K562 (cell line): ENCODE data around the gene ZNF554. TPM values are rescaled to one million over a fixed set of nuclear protein-coding genes. Genes with fewer than 3 reads are reported as not detected.

Experiments used
- ATAC-seq: fragments of 200-7000 bp; cut with Tn5 transposase; 3 replicates; pipeline ENCODE4 v1.9.1; 2020; ENCODE audit warnings: moderate library complexity
- BruUV-seq: library from RNA; stranded (reverse); fragments of 400-500 nt; replicated peaks from 2 replicates; lab custom pipeline; 2021; lab: Mats Ljungman, UMichigan
- CTCF ChIA-PET: fragments of 300-600 bp; formaldehyde crosslinking; extraction: SDS; loops from one replicate; lab custom pipeline; 2021; ENCODE audit warnings: low intra/inter-chr PET ratio; lab: Yijun Ruan, JAX
- POLR2A ChIA-PET: fragments of 300-600, 350-650 bp; sonication (Branson Sonifier 250); formaldehyde crosslinking; extraction: SDS; loops from one replicate; lab custom pipeline; 2021; ENCODE audit warnings: antibody characterized with exemption, inconsistent platforms; lab: Yijun Ruan, JAX
- DNase-seq, 4 experiments: peaks; one replicate each; pipeline versions ENCODE4 v3.0.0 to v3.0.0-alpha.2; 2011 to 2018; ENCODE audit warnings: low spot score in 3 of 4, mixed read lengths in 3 of 4; ENCODE audit errors: extremely low read depth in 1 of 4
- FAIRE-seq: peaks from 2 replicates; lab custom pipeline; 2011; peaks lifted over from hg19 to GRCh38; lab: Jason Lieb, UNC
- H2AFZ ChIP-seq: 2 replicates; pipeline ENCODE4 v1.6.0; 2011; ENCODE audit warnings: low read depth, low read length, control low read depth, inconsistent platforms
- H3K27ac ChIP-seq: fragments of 200-600 bp; 3 replicates; pipeline ENCODE4 v1.8.0; 2011; ENCODE audit warnings: low read depth, mild to moderate bottlenecking, control low read depth, inconsistent platforms, low read length, moderate library complexity, mixed read lengths; ENCODE audit errors: extremely low read depth
- H3K27me3 ChIP-seq, 2 experiments: fragments of 300-600 bp in 1 of 2; 2 replicates in 1 of 2; 3 replicates in 1 of 2; pipeline versions ENCODE4 v1.6.0 to v1.8.0; 2011; ENCODE audit warnings: inconsistent platforms in 2 of 2, low read length in 2 of 2, mild to moderate bottlenecking in 1 of 2, mixed read lengths in 1 of 2, moderate library complexity in 1 of 2; ENCODE audit not compliant: control insufficient read depth in 2 of 2, insufficient read depth in 2 of 2
- H3K36me3 ChIP-seq: fragments of 300-600 bp; 3 replicates; pipeline ENCODE4 v1.8.0; 2011; ENCODE audit warnings: mild to moderate bottlenecking, low read length, inconsistent platforms; ENCODE audit not compliant: control insufficient read depth, insufficient read depth
- H3K4me1 ChIP-seq, 2 experiments: fragments of 200-600 bp in 1 of 2; replicated peaks in 1 of 2; 2 replicates in 1 of 2; 3 replicates in 1 of 2; pipeline versions ENCODE4 v1.5.1 to v1.8.0; 2011; ENCODE audit warnings: inconsistent platforms in 2 of 2, low read length in 2 of 2, mild to moderate bottlenecking in 1 of 2, mixed read lengths in 1 of 2, moderate library complexity in 1 of 2; ENCODE audit not compliant: control insufficient read depth in 2 of 2, insufficient read depth in 2 of 2
- H3K4me2 ChIP-seq: 2 replicates; pipeline ENCODE4 v1.6.1; 2011; ENCODE audit warnings: low read length, control low read depth, inconsistent platforms, mixed read lengths; ENCODE audit not compliant: insufficient read depth
- H3K4me3 ChIP-seq: fragments of 200-600 bp; sonication (generic), shearing (Covaris generic); 2 replicates; pipeline ENCODE4 v1.5.1; 2016; ENCODE audit warnings: control low read depth, inconsistent platforms
- H3K79me2 ChIP-seq: fragments of 200-600 bp; 3 replicates; pipeline ENCODE4 v1.8.0; 2011; ENCODE audit warnings: low read length, inconsistent platforms; ENCODE audit not compliant: control insufficient read depth, insufficient read depth
- H3K9ac ChIP-seq, 2 experiments: 2 replicates each; pipeline versions ENCODE4 v1.6.0 to v1.6.1; 2011; ENCODE audit warnings: low read depth in 2 of 2, low read length in 2 of 2, control low read depth in 1 of 2, inconsistent platforms in 1 of 2, mild to moderate bottlenecking in 1 of 2, mixed read lengths in 1 of 2; ENCODE audit not compliant: insufficient read depth in 1 of 2
- H3K9me1 ChIP-seq: one replicate; pipeline ENCODE4 v1.6.0; 2011; ENCODE audit warnings: inconsistent platforms, mild to moderate bottlenecking, low read length, moderate library complexity; ENCODE audit not compliant: control insufficient read depth, insufficient read depth
- H3K9me3 ChIP-seq: replicated peaks from 2 replicates; pipeline ENCODE4 v1.5.1; 2011; ENCODE audit warnings: low read depth, low read length, inconsistent platforms; ENCODE audit not compliant: control insufficient read depth, insufficient read depth
- H4K20me1 ChIP-seq: replicated peaks from 2 replicates; pipeline ENCODE4 v1.6.1; 2011; ENCODE audit warnings: low read length, inconsistent platforms, mixed read lengths; ENCODE audit not compliant: control insufficient read depth, insufficient read depth
- CBFB ChIP-seq: sonication (generic); formaldehyde crosslinking; IDR thresholded peaks from 2 replicates; pipeline ENCODE4 v1.4.0; 2020; ENCODE audit warnings: mild to moderate bottlenecking, missing genetic modification reagents
- CBX8 ChIP-seq: fragments of 200-600 bp; sonication (generic); IDR thresholded peaks from 2 replicates; pipeline ENCODE4 v1.6.1; 2012; ENCODE audit warnings: borderline replicate concordance, mixed run types, low read depth, mild to moderate bottlenecking, moderate library complexity, mixed read lengths, low read length, control low read depth, inconsistent platforms; ENCODE audit not compliant: poor library complexity, severe bottlenecking; ENCODE audit errors: extremely low read depth
- DMBX1 ChIP-seq: fragments of 250-450 bp; sonication (Bioruptor Pico); IDR thresholded peaks from 2 replicates; pipeline ENCODE4 v1.8.0; 2022; ENCODE audit warnings: inconsistent platforms, mild to moderate bottlenecking, moderate library complexity, borderline replicate concordance
- HNRNPK ChIP-seq: fragments of 200-400 bp; formaldehyde crosslinking; IDR thresholded peaks from one replicate; pipeline ENCODE4 v1.6.1; 2018; ENCODE audit warnings: mild to moderate bottlenecking, low read depth, low read length; ENCODE audit not compliant: poor library complexity, severe bottlenecking
- KDM2B ChIP-seq: fragments of 250-450 bp; sonication (Bioruptor Pico); IDR thresholded peaks from 2 replicates; pipeline ENCODE4 v1.8.0; 2021; ENCODE audit warnings: mild to moderate bottlenecking, moderate library complexity
- PHF8 ChIP-seq: fragments of 200-600 bp; sonication (generic); IDR thresholded peaks from 2 replicates; pipeline ENCODE4 v1.6.1; 2012; ENCODE audit warnings: mixed run types, mild to moderate bottlenecking, inconsistent platforms, low read length, moderate library complexity, borderline replicate concordance
- SIX5 ChIP-seq, 2 experiments: IDR thresholded peaks; 2 replicates each; pipeline ENCODE4 v1.6.1; 2011; ENCODE audit warnings: low read length in 2 of 2, borderline replicate concordance in 1 of 2, low read depth in 1 of 2, mild to moderate bottlenecking in 1 of 2, moderate library complexity in 1 of 2; ENCODE audit not compliant: insufficient read depth in 1 of 2
- ZNF175 ChIP-seq: fragments of 200-800 bp; sonication (Bioruptor generic); IDR thresholded peaks from 2 replicates; pipeline ENCODE4 v1.6.1; 2016; ENCODE audit warnings: low read depth, mild to moderate bottlenecking, missing genetic modification characterization, missing compliant biosample characterization
- ZNF75A ChIP-seq: fragments of 450-650 bp; formaldehyde crosslinking; IDR thresholded peaks from 2 replicates; pipeline ENCODE4 v1.4.0; 2020; ENCODE audit warnings: mild to moderate bottlenecking
- WGBS: fragments of 100-300 bp; shearing (Covaris generic); methylation state at CpG from one replicate; pipeline ENCODE4 v1.1.6; 2016; ENCODE audit warnings: low coverage, mixed read lengths; ENCODE audit not compliant: insufficient coverage; ENCODE audit errors: missing lambda C conversion rate; 5-methylcytosine and 5-hydroxymethylcytosine counted together
- in situ Hi-C: fragments of 300-500 bp; cut with MboI; formaldehyde crosslinking; loops from 4 replicates; pipeline ENCODE4 v1.15.0; 2018; ENCODE audit warnings: inconsistent platforms, mixed read lengths
- intact Hi-C: fragments of 100-400 bp; cut with micrococcal nuclease; formaldehyde crosslinking; loops from 2 replicates; pipeline ENCODE4 v1.14.2; 2022
- polyA plus RNA-seq, 8 experiments: library from polyadenylated mRNA; depleted of rRNA in 4 of 8; stranded (reverse) in 5 of 8; unstranded in 3 of 8; fragments of >200 nt; fragmentation: Nextera tagmentation in 2 of 8; fragmentation: Illumina TruSeq in 1 of 8; extraction: Ambion mirVana in 2 of 8; extraction: Trizol in 1 of 8; gene quantifications; 2 replicates each; pipeline versions ENCODE4 v1.2.1 to v1.2.3, GENCODE V29; 2011 to 2014; ENCODE audit warnings: inconsistent platforms in 1 of 8, missing spikeins in 1 of 8
- total RNA-seq, 7 experiments: library from RNA; depleted of rRNA in 6 of 7; stranded (reverse); fragments of >200 nt in 6 of 7; fragmentation: Illumina TruSeq in 2 of 7; extraction: Trizol in 2 of 7; gene quantifications; 2 replicates each; pipeline versions ENCODE4 v1.2.1 to v1.2.3, GENCODE V29; 2011 to 2021; ENCODE audit warnings: low replicate concordance in 1 of 7
- TF ChIP-seq, protein P1 (sequence below): fragments of 250-450 bp; sonication (Bioruptor Pico); IDR thresholded peaks from 2 replicates; pipeline ENCODE4 v1.4.0; 2020; ENCODE audit warnings: mild to moderate bottlenecking
- TF ChIP-seq, protein P2 (sequence below): sonication (generic); formaldehyde crosslinking; IDR thresholded peaks from 2 replicates; pipeline ENCODE4 v1.8.1; 2023; ENCODE audit warnings: mild to moderate bottlenecking, missing genetic modification reagents
- TF ChIP-seq, protein P3 (sequence below): sonication (generic); IDR thresholded peaks from 2 replicates; pipeline ENCODE4 v1.6.1; 2016

ZNF554 gene
- total and polyA plus RNA-seq, 9 of the 15 experiments (the other 6 are each of a cell fraction or from before 2014, with no cell fraction given) = 0.07 to 1.8 (median 1.1) TPM

DNA sequence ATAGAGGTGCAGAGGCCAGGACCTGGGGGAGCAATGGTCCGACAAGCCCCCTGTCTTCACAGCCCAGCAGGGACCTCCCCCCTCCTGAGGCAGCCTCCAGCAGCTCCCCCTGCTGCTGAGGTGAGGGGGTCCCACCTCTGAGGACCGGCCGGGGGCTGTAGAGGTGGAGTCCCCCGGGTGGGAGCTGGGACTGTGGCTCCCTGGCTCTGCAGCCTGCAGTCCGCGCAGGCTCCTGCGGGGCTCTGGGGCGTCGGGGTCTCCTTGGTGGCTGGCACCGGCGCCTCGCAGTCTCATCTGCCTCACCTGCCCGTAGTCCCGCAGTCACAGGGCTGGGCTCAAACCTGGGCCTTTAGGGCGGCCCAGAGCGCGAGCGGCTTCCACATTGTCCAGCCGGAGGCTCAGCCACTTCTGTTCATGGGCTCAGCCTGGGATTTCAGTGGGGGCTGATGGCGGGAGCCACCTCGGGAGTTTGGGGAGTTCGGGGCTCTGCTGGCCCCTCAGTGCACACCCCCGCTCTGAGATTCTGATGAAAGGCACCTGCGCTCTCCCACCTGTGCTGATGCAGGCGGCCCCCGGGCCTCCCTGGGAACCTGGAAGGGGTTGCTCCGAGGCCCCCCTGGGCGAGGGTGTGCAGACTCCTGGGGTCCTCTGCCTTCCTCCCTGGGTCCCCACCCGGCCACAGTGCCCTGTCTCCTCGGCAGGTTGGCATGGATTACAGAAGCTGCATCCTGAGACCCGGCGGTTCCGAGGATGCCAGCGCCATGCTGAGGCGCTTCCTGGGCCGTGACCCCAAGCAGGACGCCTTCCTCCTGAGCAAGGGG lies 7.0 kb upstream of the ZNF554 start (continued):
- TF ChIP-seq, protein P1, sequence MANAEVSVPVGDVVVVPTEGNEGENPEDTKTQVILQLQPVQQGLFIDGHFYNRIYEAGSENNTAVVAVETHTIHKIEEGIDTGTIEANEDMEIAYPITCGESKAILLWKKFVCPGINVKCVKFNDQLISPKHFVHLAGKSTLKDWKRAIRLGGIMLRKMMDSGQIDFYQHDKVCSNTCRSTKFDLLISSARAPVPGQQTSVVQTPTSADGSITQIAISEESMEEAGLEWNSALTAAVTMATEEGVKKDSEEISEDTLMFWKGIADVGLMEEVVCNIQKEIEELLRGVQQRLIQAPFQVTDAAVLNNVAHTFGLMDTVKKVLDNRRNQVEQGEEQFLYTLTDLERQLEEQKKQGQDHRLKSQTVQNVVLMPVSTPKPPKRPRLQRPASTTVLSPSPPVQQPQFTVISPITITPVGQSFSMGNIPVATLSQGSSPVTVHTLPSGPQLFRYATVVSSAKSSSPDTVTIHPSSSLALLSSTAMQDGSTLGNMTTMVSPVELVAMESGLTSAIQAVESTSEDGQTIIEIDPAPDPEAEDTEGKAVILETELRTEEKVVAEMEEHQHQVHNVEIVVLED = no peak
- no peak for TF ChIP-seq DMBX1 (CRISPR knock-in tag)

DNA sequence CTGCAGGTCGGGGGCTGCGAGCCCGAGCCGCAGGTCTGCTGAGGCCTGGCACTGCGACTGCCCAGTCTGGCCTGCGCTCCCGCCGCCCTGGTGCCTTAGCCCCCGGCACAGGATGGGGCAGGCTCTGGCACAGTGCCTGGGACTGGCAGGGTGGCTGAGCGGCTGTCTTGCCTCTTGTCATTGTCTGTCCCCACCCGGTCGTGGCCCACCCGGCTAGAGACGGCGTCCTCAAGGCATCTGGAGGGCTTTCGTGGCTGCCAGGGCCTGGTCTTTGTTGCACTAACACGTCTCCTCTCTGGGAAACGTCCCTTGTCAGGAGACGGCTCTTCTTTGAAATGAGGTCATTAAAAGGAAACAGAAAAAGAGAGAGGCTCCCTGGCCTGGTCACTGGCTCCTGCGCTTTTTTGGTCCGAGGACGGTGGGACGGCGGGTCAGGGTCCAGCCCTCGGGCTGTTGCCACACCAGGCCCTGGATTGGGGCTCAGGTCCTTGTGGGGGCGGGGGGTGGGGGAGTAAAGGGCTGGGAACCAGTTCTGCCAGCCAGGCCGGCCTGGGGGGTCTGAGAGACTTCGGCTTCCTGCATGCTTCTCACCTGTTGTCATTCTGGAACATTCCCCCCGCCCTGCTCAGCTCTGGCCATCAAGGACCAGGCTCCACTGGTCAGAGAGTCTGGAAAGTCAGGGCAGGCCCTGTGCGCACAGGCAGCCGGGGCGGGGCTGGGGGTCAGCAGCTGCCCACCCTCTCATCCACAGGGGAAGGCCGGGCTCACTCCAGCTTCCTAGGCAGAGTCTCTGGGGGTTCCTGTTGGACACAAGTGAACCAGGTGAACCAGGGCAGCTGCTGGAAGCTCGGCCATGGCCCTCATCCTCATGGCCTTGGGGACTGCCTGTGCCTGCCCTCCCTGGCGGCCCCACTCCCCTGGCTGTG lies 6.2 kb upstream of the ZNF554 start:
- Histone ChIP-seq H3K4me1 (peaks cover 0 to 21% of the 10 kb centered on the region in 2 experiments; a peak in 2 of 5 replicates), H3K36me3 (peaks cover 58% of the 10 kb centered on the region; the same call in 2 of the 3 replicates), H3K9me1 (no peaks in the 10 kb centered on the region), H3K4me3 (no peak overlapping the region), H3K27me3 (no peaks in the 10 kb centered on the region), H4K20me1 (no peaks in the 10 kb centered on the region), H3K9me3 (no peaks in the 10 kb centered on the region), H3K9ac (no peak overlapping the region), H3K4me2 (no peak overlapping the region), H3K79me2 (no peaks in the 10 kb centered on the region), H2AFZ (no peak overlapping the region), H3K27ac (no peak overlapping the region)
- FAIRE-seq = no peak
- BruUV-seq = no TSS peak
- CTCF ChIA-PET = no interaction called here
- intact Hi-C loops (no loop called here), in situ Hi-C loops (no loop called here)
- no peak for ATAC-seq
- POLR2A ChIA-PET = interaction anchor here (0.7 to 0.9 kb wide), 2 partner anchors 13 to 1852 kb away, joined by 3 read pairs; no protein-coding TSS in a partner anchor
- whole genome bisulfite sequencing = 92% methylated on average over 26 of the region's 35 CpGs
- DNase-seq = no peak
- no peak for TF ChIP-seq CBFB (CRISPR knock-in tag)
- TF ChIP-seq HNRNPK = no peak
- no peak for TF ChIP-seq CBX8
- TF ChIP-seq, protein P2, sequence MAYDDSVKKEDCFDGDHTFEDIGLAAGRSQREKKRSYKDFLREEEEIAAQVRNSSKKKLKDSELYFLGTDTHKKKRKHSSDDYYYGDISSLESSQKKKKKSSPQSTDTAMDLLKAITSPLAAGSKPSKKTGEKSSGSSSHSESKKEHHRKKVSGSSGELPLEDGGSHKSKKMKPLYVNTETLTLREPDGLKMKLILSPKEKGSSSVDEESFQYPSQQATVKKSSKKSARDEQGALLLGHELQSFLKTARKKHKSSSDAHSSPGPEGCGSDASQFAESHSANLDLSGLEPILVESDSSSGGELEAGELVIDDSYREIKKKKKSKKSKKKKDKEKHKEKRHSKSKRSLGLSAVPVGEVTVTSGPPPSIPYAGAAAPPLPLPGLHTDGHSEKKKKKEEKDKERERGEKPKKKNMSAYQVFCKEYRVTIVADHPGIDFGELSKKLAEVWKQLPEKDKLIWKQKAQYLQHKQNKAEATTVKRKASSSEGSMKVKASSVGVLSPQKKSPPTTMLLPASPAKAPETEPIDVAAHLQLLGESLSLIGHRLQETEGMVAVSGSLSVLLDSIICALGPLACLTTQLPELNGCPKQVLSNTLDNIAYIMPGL = no peak
- no peak for TF ChIP-seq ZNF75A
- no peak for TF ChIP-seq KDM2B (CRISPR knock-in tag)
- TF ChIP-seq, protein P3, sequence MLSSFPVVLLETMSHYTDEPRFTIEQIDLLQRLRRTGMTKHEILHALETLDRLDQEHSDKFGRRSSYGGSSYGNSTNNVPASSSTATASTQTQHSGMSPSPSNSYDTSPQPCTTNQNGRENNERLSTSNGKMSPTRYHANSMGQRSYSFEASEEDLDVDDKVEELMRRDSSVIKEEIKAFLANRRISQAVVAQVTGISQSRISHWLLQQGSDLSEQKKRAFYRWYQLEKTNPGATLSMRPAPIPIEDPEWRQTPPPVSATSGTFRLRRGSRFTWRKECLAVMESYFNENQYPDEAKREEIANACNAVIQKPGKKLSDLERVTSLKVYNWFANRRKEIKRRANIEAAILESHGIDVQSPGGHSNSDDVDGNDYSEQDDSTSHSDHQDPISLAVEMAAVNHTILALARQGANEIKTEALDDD = no peak
- no peak for TF ChIP-seq ZNF175 (CRISPR knock-in tag)
- TF ChIP-seq PHF8 = no peak
- no peak for TF ChIP-seq SIX5 (IDR thresholded peaks at IDR 0.05; ENCODE audit: borderline replicate concordance in 1 of 2, insufficient read depth in 1 of 2, low read depth in 1 of 2, low read length in 2 of 2)
